Stromal cell of bone marrow (primary cell): ENCODE data around the gene AMELY.
"Not testable (repeated sequence)": the region's sequence is repeated elsewhere in the genome, so short reads cannot be mapped to it uniquely, and the experiment has no call there.

Experiments used
- DNase-seq: peaks from one replicate; pipeline ENCODE4 v3.0.0-alpha.2; 2012; ENCODE audit warnings: low read depth

The AMELY gene, protein sequence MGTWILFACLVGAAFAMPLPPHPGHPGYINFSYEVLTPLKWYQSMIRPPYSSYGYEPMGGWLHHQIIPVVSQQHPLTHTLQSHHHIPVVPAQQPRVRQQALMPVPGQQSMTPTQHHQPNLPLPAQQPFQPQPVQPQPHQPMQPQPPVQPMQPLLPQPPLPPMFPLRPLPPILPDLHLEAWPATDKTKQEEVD

DNA sequence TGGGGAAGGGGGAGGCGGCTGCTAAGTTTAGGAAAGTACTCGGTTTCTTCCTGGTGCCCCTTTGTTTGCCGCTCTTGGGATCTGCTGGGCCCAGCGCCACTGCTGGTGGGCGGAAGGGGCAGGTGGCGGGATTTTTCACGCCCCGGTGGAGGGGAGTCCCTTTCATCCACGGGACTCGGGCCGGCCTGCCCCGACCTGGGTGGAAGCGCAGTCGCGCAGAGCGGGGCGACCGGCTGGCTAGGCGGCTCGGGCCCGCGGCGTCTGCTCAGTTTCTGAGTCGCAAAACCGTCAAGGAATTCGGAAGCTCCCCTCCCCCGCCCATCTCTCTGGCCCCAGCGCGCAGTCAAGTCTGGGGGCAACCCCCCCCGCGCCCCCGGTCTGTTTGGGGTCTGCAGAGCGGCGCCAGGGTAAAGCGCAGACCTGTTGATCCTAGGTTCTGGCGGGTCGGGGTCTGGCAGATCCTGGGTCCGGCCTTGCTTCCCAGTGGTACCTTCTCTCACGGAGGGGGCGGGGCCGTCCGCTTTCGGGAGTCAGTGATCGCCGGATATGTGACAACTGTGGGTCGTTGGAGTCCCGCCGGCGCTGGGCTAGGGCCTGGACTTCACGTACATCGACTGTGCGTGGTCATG is at the start of gene AMELY:
Gene AMELY (minus strand): TSS at position 500 of the 629 bp plus-strand sequence. CDS start 39,144 bp downstream, outside the sequence.
- no peak for DNase-seq

DNA sequence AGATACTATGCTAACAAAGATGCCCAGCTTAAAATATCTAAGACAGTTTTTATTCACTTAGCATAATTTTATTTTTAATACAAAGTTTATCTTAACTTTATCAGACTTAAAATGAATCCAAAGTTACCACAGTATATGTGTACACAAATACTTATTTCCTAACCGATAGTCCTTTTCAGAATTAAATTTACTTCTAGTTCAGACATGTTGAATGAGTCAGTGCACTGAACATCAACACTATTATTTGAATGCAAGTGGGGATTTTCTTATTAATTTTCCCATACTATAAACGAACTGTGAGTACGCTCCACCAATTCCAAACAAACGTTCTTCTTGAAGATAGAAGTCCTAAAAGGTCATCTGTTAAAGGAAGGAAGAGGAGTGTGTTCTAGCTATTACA is 38.4 kb upstream of the AMELY start:
- DNase-seq: no peak

DNA sequence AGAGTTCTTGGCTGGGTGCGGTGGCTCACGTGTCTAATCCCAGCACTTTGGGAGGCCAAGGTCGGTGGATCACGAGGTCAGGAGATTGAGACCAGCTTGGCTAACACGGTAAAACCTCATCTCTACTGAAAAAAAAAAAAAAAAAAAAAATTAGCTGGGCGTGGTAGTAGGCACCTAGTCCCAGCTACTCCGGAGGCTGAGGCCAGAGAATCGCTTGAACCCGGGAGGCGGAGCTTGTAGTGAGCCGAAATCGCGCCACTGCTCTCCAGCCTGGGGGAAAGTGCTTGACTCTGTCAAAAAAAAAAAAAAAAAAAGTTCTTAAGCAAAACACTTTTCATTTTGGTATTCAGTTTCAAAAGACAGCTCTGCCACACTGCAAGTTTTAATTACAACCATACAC is 36.8 kb upstream of the AMELY start:
- no peak for DNase-seq

DNA sequence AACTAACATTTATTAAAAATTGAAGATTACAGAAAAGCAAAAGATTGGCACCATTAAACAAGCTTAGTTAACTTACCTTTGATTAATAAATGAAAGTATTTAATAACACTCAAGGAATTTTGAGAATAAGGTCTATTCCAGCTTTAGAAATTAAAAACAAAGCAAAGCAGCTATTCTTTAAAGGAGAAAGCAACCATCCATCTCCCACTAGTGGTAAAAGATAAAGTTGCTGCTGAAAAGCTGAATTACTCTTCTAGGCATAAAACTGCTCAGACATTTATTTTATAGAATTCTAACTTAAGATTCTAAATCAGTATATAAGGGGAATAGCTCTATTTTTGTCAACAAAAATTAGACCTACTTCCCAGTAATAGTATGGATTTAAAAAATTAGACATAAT is 36.1 kb upstream of the AMELY start:
- DNase-seq: no peak

DNA sequence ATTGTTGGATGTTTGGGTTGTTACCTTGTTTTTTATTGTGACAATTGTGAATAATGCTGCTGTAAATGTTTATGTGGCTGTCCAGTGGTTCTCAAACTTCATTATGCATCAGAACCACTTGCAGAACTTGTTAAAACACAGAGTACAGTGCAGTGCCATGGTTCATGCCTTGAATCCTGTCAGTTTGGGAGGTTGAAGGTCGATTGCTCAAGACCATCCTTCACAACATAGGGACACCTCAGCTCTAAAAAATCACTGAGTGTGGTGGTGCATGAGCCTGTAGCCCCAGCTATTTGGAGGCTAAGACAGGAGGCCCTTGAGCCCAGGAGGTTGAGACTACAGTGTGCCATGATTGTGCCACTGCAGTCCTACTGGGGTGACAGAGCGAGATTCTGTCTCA is 23.9 kb upstream of the AMELY start:
- no peak for DNase-seq

DNA sequence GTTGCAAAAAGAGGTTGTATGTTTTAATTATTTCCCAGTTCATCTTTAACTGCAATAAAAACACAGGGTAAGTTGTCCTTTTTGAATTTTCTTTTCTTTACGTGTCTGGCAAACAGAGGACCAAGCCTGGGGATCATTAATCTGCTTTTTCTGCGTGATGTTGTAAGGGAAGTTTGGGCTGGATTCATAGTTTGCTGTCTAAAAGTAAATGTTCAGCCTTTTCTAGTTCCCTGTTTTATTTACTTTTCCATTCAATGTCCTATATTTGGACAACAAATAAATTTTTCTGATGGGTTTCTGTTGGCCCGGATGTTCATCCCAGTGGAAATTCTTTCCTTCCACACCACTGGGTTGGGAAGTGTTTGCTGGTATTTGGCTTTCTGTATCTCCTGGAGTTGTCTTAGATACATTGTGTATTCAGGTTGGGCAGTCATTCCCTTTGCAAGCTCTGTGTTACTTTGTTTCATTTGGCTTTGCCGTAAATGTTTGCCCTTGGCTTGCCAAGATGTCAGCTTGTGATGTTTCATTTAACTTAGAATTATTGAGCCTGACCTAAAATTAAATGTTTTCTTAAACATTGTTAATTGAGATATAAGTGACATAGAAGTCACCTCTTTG is 20.3 kb upstream of the AMELY start:
- DNase-seq: no peak

DNA sequence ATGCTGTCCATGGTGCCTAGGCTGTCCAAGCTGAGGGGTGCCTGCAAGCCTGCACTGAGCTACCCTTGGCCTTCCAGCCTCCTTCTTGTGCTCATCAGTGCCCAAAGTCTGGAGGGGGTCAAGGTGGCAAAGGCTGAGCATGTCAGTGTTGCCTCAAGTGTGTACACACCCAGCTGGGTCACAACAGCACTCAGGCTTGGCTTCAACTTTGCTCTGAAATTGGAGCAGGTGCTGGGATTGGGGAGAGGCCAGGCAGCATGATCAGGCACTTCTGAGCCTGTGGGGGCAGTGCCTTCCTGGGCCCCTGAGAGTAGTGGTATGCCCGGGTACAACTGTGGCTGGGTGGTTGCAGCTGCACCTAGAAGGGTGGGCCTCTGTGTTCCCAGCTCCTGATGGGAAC is 17.7 kb upstream of the AMELY start:
- no peak for DNase-seq

DNA sequence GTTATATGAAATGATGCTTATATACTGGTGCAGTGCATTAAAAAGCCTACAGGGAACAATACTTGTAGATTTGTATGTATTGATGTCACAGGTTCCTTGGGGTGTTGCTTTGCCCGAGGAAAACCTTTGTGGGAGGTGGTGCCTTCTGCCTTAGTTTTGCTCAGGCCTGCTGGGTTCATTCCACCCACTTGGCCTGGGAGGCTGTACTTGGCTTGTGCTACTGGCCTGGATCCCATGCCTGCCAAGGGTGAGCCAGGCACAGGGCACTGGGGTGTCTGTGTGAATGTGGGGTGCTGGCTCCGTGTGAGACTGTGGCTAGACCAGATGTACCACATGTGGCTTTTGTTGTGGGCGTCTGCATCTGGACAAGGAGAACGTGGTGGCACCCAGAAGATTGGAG is 16.7 kb upstream of the AMELY start:
- no peak for DNase-seq

DNA sequence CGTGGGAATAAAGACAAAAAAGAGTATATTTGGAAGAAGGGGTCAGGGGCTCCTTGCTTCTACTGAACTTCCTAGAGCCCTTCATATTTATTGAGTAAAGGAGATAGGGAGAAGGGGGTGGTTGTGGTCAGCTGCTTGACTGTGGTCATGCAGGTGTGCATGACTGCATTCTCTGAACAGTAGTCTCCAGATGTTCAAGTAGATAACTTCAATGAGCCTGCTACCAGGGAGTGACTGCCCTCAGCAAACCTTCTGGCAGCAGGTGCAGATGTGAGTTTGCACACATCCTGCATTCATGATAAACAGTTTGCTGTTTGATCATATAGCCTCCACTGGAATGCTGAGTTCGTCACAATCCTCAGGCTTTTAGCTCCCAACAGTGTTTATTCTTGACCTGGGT is 9.5 kb upstream of the AMELY start:
- DNase-seq: no peak

DNA sequence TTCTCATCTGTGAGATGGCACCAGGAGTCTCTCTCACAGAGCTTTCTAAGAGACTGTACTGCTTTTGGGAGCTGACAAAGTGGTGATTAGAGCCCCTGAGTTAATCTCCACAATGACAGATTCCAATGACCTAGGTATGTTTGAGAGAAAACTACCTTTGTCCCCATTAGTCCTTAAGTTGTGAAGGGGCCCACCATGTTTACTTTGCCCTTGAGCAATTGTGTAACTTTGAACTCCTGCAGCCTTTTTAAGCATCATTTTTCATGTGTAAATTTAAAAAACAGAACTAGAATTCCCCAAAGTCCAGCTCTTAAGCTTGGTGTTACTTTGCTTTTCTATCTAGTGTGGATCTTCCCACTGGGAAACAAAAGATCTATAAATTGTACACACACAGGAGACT is 1.8 kb upstream of the AMELY start:
- no peak for DNase-seq

DNA sequence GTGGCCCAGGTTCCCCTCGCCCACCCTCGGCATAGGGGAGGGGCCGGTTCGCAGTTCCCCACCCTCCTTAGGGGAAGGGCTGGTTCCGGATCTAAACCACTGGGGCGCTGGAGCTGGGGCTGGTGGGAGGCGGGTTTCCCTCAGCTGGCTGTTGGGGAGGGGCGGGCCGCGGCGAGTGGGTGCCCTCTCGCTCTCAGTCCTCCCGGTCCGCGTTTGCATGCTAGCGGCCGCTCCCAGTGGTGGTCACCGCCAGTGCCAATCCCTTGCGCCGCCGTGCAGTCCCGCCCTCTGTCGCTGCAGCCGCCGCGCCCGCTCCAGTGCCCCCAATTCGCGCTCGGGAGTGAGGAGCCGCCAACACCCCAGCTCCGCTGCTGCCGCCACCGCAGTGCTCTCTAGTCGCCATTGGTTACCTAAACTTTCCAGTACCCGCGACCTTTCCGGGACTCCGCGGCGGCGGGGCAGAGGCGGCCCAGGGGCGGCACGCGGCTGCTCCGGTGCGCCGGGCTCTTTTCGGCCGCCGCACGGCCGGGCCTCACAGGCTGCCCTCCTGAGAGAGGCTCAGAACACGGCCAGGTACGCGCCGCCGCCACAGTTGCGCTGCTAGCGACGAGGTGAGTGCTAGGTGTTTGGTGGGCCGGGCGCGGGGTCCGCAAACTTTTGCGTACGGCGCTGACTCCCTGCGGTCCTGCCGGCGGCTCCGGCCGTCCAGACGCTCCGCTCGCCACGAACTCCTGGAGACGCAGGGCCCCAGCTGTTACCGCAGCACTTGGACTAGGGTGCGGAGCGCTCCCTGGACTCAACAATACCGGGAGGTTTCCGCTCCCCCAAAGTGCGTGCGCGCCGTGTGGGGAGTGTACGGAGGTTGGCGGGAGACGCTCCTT is 940 bp downstream of the AMELY start, which contains the start of gene TBL1Y:
Gene TBL1Y (plus strand): TSS at position 326 of the 881 bp plus-strand sequence. CDS start 114,388 bp downstream, outside the sequence.
- DNase-seq: no peak

DNA sequence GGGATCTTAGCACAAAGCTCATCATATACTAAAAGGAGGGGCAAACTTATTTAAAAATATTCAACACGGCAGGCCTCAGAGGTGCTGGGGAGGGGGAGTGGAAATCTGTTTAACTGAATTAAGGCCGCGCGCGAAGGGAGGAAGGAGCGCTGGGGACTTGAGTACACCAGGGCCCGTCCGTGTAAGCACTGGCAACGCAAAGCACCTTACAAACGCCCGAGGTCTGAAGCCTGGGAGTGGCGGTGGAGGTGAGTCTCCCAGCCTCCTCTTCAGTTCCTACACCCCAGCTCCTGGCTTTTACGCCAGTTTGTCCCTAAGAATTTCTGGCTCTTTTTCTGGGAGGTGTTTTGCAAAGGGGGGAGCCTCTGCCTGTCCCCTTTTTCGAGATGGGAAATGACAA is 1.7 kb downstream of the AMELY start:
- no peak for DNase-seq

DNA sequence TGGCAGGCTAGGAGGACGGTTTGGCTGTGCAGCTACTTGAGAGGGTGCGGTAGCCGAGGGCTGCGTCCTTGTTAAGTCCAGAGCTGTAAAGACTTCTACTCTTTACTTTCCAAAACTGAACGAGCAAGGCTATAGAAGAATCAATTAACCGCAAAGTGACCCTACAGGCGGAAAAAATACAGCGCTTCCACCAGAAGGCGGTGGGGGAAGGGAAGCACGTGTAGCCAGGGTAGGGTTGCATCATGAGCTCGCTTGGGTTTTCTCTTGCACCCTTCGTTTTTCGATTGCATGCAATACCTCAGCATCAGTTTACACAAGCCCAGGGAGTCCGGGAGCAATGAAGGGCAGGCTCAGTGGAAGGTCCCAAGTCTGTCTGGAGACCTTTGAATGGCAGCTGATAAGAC is 2.4 kb downstream of the AMELY start:
- DNase-seq: no peak

DNA sequence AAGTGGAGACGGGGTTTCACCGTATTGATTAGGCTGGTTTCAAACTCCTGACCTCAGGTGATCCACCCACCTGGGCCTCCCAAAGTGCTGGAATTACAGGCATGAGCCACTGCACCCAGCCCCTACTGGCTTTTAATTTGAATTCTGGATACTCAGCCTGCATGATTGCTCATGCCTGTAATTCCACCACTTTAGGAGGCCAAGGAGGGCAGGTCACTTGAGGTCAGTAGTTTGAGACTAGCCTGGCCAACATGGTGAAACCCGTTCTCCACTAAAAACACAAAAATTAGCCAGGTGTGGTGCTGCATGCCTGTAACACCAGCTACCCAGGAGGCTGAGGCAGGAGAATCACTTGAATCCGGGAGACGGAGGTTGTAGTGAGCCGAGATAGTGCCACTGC is 3.5 kb downstream of the AMELY start:
- DNase-seq: not testable (repeated sequence)

DNA sequence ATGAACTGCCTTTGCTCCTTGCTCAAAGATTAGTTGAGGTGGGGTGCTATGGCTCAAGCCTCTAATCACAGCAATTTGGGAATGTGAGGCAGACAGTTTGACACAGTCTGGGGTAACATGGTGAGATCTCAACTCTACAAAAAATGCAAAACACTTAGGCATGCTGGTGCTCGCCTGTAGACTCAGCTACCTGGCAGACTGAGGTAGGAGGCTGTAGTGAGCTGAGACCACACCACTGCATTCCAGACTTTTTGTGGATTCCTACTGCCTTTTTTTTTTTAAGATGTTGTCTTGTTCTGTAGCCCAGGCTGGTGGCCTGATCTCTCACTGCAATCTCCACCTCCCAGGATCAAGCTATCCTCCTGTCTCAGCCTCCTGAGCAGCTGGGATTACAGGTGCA is 4.0 kb downstream of the AMELY start:
- DNase-seq: no peak

DNA sequence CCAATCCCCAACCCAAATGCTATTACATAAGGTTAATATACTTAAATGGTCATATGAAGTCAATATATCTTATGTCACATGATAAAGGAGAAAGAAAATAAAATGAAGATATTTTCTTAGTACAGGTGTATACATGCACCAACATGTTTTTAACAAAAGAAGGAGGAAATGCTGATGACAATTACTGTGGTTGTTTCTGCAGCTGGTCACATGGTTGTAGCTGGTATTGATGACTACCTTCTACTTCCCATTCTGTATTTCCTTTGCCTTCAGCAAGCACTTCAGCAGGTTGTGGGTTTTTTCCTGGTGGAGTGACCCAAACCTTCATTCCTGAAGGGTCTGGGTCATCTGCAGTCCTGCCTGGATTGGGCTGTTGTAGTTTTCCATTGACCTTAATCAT is 9.4 kb downstream of the AMELY start:
- DNase-seq: not testable (repeated sequence)

DNA sequence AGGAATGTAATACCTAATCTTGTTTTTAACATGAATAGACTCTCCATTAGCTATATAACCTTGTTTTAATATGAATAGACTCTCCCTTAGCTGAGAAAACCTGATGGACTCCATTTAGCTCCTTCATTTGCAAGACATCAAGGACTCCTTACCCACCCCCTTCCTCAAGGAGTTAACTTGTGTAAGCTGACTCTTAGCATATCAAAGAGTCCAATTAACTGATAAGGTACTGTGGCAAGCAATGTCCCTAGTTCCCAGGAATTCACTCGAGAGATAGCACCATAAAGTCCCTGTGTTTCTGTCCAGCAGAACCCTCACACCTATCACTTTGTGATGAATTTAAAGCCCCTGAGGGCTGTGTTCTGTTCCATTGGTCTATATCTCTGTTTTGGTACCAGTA is 16.3 kb downstream of the AMELY start:
- DNase-seq: no peak

DNA sequence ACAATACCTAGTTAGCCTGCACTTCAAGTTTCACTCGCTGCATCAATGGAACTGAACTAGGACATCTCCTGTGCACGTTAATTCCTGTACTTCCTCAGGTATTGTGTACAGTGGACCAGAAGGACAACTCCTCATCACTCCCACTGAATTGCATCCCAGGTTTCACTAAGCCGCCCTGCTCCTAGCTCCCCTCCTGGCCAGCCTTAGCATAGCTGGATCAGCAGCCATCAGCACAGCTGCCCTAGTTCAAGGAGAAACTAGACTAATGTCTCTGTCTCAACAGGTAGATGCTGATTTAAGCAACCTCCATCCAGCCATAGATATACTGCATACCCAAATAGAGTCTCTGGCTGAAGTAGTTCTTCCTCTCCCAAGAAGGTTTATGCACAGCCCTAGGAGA is 17.1 kb downstream of the AMELY start:
- DNase-seq: no peak

DNA sequence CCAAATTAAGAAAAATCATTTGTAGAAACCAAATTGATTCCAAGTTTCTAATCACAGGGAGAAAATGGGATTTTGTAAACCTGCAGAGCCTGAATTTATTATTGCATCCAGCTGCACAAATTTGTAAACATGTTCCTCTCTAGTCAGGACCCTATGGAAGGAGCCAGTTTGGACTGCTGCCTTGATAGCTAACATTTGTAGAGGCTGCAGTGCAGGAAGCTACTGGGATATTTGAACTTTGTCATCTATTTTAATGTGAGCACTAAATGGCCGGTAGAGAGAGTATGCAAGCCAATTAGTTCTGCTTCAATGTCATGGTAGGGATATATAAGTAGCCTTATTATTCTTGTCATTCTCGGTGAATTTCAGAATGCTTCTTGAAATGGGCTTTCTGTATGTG is 62.2 kb downstream of the AMELY start:
- no peak for DNase-seq

DNA sequence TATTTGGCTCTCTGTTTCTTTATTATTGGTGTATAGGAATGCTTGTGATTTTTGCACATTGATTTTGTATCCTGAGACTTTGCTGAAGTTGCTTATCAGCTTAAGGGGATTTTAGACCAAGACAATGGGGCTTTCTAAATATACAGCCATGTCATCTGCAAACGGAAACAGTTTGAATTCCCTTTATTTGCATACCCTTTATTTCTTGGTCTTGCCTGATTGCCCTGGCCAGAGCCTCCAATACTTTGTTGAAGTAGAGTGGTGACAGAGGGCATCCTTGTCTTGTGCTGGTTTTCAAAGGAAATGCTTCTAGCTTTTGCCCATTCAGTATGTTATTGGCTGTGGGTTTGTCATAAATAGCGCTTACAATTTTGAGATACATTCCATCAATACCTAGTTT is 68.9 kb downstream of the AMELY start:
- DNase-seq: not testable (repeated sequence)
